Umbilical cord (tissue), 2 donors: ENCODE data around the gene PCSK2. TPM values are rescaled to one million over a fixed set of nuclear protein-coding genes. Genes with fewer than 3 reads are reported as not detected.

Source experiments
- DNase-seq: peaks from one replicate; pipeline ENCODE4 v3.0.0-alpha.2; 2015; ENCODE audit warnings: low spot score
- total RNA-seq: library from RNA; depleted of rRNA; stranded (reverse); fragments of >200 nt; gene quantifications from one replicate; pipeline ENCODE4 v1.2.3, GENCODE V29; 2014; ENCODE audit warnings: low replicate concordance; ENCODE audit not compliant: insufficient read depth

Gene PCSK2
- total RNA-seq, 1 donor from 2014 or later: 1.2 TPM

DNA sequence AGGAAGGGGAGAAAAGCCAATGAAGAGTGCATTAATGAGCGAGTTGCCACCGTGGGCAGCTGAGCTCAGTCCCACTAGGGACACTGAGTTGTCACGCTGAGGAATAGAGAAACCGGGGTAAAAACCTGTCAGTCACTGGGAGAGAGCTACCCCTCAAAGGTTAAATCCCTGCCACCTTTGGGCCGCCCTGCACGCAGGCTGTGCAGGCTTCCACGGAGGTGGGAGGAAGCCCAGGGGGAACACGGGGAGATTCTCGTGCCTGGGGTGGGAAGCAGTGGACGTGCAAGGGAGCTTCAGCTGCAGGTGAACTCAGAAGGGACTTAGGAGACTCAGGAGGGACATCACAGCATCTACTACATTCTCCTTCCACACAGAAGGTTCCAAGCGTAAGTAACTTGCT is 253.9 kb downstream of the PCSK2 start:
- no peak for DNase-seq

DNA sequence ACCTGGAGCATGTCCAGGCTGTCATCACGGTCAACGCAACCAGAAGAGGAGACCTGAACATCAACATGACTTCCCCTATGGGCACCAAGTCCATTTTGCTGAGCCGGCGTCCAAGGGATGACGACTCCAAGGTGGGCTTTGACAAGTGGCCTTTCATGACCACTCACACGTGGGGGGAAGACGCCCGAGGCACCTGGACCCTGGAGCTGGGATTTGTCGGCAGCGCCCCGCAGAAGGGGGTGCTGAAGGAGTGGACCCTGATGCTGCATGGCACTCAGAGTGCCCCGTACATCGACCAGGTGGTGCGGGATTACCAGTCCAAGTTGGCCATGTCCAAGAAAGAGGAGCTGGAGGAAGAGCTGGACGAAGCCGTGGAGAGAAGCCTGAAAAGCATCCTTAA is 254.8 kb downstream of the PCSK2 start:
- DNase-seq: no peak

DNA sequence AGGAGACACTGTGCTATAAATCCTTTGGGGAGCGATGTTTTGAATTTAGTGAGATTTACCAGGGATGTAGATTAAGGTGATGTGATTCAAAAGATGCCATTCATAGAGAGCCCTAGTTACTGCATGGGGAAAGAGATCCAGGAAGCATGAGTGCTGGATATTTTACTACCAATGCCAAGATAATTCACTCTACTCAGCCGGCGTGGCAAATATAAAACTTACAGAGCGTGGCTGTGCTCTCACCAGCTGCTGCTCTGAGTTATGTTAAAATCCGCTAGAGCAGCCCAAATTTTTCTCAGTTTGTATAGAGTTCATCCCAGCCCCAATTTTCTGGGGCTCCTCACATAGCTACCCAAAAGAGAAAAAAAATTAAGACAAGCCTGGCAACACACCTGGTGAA is 255.7 kb downstream of the PCSK2 start:
- no peak for DNase-seq

DNA sequence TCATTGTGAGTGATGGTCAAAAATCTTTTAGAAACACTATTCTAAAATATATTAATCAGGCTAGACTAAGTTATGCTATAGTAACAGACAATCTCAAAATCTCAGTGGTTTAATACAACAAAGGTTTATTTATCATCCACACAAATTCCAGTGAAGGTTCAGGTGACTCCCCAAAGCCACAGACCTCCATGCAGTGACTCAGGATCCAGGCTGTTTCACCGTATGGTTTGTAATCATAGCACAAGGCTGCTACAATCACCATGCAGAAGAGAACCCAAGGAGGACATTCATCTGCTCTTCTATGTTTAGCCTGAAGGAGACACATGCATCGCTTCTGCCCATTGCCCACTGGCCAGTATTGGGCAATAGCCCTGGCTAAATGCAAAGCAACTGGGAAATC is 258.2 kb downstream of the PCSK2 start:
- no peak for DNase-seq

DNA sequence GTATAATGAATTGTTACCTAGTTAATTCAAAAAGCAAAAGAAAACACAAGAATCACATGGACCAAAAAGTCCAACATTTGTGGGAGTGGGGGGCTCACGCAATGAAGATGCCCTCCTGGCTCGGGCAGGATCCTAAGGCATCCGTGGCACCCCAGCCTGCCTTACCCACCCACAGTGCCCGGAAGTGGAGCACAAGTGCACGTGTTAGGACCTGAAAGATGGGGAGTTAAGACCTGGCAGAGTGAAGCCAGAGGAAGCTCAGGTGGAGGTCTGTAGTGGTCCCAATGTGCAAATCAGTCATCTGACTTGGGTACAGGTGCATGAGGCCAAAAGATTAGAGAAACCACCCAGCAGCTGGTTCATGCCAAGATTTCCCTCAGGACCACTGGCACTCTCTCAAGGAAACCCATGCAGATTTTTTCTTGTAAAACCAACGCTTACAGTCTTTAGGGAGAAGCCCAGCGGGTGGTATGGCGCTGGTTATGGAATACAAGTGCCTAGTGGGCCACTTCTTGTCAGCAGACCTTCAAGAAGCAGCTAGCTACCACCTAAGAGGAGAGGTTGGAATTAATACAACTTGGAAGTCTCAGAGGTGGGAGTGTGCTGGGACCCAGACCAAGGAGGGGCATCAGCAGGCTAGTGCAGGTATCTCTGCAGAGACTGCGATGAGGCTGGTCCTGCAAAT is 262.2 kb downstream of the PCSK2 start:
- no peak for DNase-seq

DNA sequence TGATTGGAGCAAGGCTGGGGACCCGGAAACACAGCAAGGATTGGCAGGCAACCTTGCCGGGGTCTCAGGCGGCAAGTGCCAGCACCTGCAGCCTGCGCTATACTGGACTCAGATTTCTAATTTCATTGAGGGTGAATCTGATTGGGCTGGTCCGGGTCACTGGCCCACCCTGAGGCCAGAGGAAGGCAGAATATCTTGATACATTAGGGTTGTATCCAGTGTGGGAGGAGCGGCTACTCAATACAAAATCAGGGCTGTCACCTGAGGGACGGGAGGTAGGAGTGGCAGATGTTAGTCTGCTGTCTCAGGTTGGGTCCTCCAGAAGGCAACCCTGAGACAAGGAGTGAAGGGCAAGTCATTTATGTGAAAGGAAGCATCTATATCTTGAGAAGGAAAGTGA is 263.7 kb downstream of the PCSK2 start:
- DNase-seq: no peak

DNA sequence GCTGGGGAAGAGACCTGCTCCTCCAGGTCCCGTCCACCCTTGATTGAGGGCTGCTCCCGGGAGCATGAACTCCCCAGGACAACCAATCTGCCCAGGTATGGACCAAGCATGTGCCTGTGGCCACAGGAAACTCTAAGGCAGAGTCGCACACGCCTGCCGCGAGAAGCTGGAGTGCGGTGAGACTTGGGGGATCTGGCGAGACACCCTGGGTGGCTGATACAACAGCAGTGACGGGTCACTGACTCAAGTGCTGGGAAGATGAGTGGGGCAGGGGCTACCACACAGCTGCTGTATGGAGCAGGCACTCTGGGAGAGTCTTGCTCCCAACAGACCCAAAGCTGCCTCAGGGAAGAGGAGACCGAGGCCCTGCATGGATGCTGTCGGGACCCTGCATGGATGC is 264.2 kb downstream of the PCSK2 start:
- no peak for DNase-seq

DNA sequence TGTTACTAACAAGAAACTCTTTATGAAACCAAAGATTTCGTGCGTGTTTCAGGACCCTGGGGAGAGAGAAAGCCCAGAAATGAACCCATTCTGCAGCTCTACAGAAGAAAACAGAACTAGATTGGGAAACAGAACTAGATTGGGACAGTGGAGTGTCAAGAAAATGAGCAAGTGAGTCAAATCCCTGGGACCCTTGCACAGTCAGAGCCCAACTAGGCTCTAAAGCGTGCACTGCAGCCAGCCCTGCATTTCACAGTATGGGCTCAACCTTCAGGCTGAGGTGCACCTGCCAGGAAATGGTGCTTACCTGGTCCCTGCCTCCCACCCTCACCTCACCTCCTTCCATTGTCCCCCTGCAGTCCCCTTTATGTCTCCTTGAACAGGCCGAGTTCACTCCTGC is 264.6 kb downstream of the PCSK2 start:
- DNase-seq: no peak

DNA sequence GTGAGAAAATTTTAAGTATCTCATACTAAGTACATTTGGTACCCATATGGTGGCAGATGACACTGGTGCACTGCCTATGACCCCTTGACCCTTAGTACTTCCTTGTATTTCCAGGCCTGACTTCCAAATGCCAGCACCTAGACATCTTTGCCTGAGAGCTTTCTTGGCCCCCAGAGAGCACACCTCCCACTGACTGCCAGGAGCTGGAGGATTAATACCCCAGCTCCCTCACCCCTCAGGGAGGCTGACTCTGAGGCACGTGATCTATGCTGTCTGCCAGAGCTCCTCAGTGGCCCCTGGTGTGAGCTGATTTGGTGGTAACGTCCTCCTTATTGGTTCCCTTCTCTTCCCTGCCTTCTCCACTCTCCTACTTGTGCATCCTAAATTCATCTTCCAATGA is 266.3 kb downstream of the PCSK2 start:
- no peak for DNase-seq

DNA sequence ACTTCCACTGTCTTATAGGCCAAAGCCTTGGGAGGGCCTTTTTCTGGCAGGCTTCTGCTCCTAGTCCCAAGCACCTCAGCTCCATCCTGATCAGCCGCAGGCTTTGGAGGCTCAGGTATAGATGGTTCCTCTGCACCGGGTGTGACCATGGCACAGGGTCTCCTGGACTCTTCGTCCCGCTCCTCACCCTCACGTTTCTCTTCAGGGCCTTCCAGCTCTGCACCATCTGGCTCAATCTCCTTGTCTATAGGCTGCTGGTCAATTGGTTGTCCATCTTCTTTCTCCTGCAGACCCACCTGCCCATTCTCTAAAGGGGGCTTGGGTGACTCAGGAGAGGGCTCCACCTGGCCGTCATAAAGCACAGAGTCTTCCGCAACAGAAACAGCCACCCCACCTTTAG is 267.4 kb downstream of the PCSK2 start:
- no peak for DNase-seq

DNA sequence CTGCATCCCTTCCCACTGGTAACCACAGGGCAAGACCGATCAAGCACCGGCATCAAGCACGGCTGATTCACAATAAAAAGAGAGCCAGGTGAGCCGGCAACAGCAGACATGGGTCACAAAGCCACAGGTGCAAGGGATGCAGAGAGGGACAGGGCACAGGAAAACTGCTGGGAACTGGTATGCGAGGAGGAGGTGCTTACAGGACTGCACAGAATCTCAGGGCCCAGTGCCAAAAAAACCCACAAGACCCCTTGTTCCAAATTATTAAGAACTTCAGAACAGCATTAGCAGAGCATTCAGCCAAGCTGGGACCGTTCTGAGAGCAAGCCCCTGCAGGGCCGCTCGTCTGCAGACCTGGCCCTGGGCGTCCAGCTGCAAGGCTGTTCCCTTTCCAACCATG is 269.0 kb downstream of the PCSK2 start:
- no peak for DNase-seq

DNA sequence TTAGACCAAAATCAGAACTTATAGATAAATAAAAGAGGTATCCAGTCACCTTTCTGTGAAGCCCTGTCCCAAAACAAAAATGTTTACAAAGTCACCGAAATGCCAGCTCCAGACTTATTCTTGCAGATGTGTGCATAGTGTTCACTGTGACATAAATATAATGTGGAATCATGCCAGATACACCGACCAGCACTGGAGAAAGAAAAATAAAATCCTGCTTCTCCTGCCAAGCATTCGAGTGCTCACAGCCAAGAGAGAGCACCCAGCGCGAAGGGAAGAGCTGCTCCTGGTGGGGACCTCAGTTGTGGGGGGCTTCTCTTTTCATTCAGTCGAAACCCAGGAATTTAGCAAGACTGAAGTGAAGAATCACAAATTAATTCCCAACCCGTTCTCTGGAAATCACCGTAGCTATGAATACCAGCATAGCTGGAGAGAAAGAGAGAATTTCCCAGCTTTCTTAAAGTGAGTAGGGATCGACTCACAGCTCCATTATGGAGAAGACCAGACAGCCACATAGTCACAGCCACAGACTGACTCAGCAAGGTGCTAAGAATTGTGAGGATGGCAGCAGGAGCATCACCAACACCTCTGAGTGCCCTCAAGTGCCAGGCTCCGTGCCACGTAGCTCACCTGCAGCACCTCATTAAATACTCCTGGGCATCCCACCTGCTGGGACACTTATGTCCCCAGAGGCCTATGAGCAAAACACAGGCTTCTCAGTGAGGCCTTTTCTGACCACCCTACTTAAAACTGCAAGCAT is 271.2 kb downstream of the PCSK2 start:
- DNase-seq: no peak

DNA sequence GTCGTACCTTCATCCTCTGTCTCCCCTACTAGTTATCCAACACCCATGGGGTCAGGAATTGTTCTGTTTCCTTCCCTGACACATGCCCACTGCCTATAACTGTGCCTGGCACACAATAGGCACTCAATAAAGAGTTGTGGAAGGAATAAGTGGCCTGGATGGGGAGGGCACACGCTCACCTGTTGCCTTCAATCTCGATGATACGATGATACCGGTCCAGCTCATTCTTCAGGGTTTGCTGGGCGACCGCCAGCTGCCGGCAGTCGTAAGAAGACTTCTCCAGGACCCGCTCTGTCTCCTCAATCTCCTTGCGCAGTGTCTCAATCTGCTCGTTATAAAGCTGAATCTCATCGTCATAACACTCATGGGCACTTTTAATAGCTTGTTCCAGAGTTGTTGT is 271.8 kb downstream of the PCSK2 start:
- no peak for DNase-seq

DNA sequence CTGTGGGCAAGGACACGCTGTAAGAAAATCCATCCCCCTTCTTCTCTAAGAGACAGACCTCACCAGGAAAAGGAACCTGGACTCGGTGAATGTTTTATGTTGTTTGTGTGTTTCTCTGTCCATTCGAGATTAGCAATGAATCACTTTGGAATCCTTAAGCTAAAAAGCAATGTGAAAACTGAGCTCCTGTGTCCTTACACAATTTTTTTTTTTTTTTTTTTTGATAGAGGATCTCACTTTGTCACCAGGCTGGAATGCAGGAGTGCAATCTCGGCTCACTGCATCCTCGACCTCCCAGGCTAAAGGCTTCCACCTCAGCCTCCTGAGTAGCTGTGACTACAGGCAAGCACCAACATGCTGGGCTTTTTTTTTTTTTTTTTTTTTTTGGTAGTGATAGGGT is 272.2 kb downstream of the PCSK2 start:
- no peak for DNase-seq

DNA sequence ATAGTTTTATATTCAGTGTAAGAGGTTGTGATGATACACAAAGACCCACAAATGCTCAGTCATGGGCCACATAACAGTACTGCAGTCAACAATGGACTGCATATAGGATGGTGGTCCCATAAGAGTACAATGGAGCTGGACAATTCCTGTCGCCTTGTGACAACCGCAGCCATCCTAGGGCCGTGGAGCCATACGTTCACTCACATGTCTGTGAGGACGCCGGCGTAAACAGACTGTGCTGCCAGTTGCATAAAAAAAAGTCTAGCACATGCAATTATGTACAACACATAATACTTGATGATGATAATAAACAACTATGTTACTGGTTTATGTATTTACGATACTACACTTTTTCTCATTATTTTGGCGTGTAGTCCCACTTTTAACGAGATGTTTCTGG is 273.4 kb downstream of the PCSK2 start:
- DNase-seq: no peak

DNA sequence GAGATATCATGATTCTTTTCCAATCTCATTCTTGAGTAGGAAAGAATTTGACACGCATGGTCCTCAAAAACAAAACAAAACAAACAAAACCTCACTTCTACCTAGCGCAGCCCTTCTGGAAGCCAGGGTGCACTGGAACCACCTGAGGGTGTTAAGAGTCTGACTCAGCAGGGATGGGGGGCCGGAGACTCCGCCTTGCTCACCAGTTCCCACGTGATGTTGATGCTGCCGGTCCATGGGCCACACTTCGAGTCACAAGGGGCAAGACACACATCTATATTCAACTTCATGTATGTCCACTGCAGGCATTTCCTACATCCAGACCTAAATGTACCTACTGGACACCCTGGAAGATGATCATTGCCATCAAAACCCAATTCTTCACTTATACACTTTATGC is 274.0 kb downstream of the PCSK2 start:
- no peak for DNase-seq

DNA sequence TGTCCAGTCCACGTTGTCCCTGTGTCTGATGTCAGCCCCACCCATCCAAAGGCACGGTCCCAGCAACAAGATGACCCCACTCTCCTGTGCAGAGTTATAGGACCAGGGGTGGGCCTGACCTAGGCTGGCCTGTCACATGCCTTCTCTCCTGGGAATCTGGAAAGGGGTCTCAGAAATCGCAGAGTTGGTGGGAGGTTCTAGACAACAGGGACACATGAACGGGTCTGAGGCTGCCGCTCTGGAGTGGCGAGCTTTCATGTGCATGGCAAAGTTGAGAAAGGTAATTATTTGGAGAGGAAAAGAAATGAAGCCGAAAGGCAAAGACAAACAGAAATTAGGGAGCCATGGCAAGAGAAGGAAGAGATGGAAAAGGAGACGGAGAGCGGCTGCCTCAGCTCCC is 274.9 kb downstream of the PCSK2 start:
- no peak for DNase-seq

DNA sequence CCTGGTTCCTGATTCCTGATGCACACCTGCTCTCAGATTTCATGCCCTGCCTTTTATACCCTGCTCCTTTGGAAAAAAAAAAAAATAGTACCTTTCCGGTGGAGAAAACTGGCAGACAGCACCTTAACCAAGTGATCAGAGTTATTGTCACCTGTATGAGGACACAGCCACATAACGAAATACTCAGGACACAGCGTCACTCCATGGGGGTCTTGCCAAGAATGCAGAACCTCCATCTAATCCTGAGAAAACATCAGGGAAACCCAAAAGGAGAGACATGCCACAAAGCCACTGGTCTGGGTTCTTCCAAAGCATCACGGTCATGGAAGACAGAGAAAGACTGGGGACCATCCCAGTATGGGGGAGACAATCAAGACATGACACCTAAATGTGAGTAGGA is 275.3 kb downstream of the PCSK2 start:
- DNase-seq: no peak

DNA sequence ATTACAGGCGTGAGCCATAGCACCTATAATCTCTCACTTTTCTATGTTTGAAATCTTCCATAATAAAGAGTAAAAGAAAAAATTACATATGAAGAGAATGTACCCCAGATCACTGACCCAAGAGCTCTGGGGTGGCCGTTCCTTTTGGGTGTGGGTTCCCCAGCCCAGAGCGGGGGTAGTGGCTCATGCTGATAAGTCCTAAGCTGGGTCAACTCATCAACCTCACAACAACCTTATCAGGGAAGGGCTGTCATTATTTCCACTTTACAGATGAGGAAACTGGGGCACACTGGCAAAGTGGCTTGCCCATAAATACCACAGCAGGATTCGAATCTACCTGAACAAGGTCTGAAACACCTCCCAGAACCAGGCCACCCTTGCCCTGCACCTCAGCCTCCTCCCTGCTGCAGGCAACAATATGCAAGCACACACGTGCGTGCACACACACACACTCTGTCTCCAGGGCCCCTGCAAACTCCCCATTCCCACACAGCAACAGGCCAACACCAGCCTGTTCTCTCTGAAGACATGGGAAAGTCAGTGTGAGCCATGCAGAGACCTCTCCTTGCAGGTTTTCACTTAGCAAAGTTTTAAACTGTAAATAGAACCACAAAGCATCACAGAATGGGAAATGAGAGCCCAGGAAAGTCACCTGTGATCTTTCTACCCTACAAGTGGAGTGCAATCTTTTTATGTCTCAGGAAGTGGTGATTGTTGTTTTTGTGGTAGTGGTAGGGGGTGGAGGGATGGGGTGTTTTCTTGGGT is 276.6 kb downstream of the PCSK2 start:
- no peak for DNase-seq

DNA sequence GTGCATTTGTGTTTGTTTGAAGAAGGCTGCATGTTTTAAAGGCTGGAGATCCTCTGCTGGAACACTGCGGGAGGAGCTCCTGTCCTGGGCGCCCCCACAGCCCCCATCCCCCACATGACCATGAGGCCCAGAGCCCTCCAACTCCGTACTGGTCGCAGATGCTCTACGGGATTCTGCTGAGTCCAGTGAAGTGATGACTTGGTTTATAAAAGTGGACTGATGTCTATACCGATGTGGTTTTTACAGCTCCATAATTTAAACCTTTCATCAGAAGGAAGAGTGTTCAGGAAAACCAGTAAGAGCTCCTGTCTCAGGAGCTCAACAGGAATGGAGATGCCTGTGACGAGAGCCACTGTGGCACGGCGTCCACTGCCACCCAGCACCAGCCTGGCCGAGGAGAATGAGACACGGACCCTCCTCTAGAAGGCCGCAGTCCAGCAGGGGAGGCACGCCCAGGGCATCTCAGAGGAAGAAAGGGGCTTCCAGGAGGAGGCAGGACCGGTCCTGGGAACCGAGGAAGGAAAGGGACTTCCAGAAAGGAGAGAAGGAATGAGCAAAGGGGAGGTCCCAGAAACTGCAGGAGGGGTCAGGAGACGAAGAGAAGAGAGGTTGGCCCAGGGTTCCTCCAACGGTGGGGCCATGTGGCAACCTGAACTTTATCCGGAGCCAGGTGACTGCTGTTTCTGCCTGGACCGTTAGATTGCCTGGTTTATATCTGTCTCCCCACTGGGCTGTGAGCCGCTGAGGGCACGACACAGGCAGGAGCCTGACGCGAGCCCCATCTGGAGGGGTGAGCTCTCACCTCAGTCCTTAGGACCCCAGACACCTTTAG is 277.4 kb downstream of the PCSK2 start:
- no peak for DNase-seq

DNA sequence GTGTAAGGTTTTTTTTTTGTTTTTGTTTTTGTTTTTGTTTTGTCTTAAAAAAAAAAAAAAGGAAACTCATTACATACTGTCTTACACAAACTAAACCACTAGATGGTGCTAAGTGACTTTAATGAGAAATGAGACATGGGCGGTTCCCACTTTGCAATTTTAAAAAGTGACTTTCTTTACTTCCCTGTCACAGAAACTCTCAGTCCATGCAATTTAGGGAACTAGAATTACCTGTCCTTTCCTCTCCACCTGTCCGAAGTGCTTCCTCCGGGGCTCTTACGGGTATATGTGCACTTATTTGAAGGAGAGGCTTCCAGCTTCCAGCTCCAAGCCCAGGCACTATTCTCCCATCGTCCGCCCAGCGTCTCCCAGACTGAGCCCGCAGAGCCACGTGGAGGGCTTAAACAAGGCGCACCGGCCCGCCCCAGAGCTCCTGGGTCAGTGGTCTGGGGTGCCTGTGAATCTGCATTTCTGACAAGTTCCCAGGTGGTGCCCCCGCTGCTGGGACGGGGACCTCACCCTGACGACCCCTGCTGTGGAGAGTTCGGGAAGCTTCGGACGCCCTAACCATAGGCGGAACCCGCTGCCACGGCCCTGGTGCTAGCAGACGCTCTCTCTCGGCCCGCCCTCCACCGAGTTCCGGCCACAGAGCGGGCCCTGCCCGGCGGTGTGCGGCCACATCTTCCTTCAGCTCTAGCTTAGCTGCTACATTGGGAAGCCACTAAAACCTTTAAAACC is 278.2 kb downstream of the PCSK2 start:
- peak; percentile 76 for DNase-seq
